H9 (cell line): Measurements from ENCODE around the gene RTP3. TPM values are rescaled to one million over a fixed set of nuclear protein-coding genes. Genes with fewer than 3 reads are reported as not detected.
"Not testable (repeated sequence)": the region's sequence is repeated elsewhere in the genome, so short reads cannot be mapped to it uniquely, and the experiment has no call there.

ENCODE experiments used
- DNase-seq: peaks from one replicate; pipeline ENCODE4 v3.0.0-alpha.2; 2017
- H2AFZ ChIP-seq: one replicate; pipeline ENCODE4 v1.6.1; 2013; ENCODE audit warnings: mild to moderate bottlenecking, low read length, control low read depth, moderate library complexity
- H2AK5ac ChIP-seq: 2 replicates; pipeline ENCODE4 v1.6.1; 2013; ENCODE audit warnings: low read length, control low read depth, mixed read lengths; ENCODE audit not compliant: insufficient read length
- H2BK120ac ChIP-seq: one replicate; pipeline ENCODE4 v1.6.1; 2013; ENCODE audit warnings: low read depth, mild to moderate bottlenecking, low read length, control low read depth, inconsistent platforms; ENCODE audit not compliant: poor library complexity, severe bottlenecking
- H2BK12ac ChIP-seq: 2 replicates; pipeline ENCODE4 v1.6.1; 2013; ENCODE audit warnings: low read length, control low read depth, mixed read lengths, low read depth; ENCODE audit not compliant: insufficient read length
- H2BK15ac ChIP-seq: 2 replicates; pipeline ENCODE4 v1.6.1; 2013; ENCODE audit warnings: low read depth, low read length, control low read depth
- H2BK20ac ChIP-seq: one replicate; pipeline ENCODE4 v1.6.1; 2013; ENCODE audit warnings: low read depth, mild to moderate bottlenecking, low read length, control low read depth, inconsistent platforms; ENCODE audit not compliant: poor library complexity, severe bottlenecking
- H2BK5ac ChIP-seq: 2 replicates; pipeline ENCODE4 v1.6.1; 2013; ENCODE audit warnings: low read length, control low read depth, mixed read lengths; ENCODE audit not compliant: insufficient read length
- H3K14ac ChIP-seq: 2 replicates; pipeline ENCODE4 v1.6.1; 2013; ENCODE audit warnings: low read length, control low read depth; ENCODE audit not compliant: insufficient read depth
- H3K18ac ChIP-seq: 2 replicates; pipeline ENCODE4 v1.6.1; 2013; ENCODE audit warnings: low read depth, mild to moderate bottlenecking, mixed read lengths, low read length, control low read depth; ENCODE audit not compliant: insufficient read length
- H3K23ac ChIP-seq: 2 replicates; pipeline ENCODE4 v1.6.1; 2013; ENCODE audit warnings: low read length, control low read depth, mixed read lengths, low read depth; ENCODE audit not compliant: insufficient read length
- H3K23me2 ChIP-seq: 2 replicates; pipeline ENCODE4 v1.6.1; 2013; ENCODE audit warnings: low read depth, mild to moderate bottlenecking, mixed read lengths, low read length, control low read depth; ENCODE audit not compliant: insufficient read length, poor library complexity, severe bottlenecking
- H3K27ac ChIP-seq: 2 replicates; pipeline ENCODE4 v1.5.1; 2013; ENCODE audit warnings: low read length, control low read depth, mixed read lengths, low read depth; ENCODE audit not compliant: insufficient read length
- H3K27me3 ChIP-seq: 2 replicates; pipeline ENCODE4 v1.6.1; 2013; ENCODE audit warnings: low read length, control low read depth, inconsistent platforms; ENCODE audit not compliant: insufficient read depth
- H3K4ac ChIP-seq: 2 replicates; pipeline ENCODE4 v1.6.1; 2013; ENCODE audit warnings: low read depth, mild to moderate bottlenecking, control low read depth, inconsistent platforms, low read length, moderate library complexity
- H3K4me1 ChIP-seq: 2 replicates; pipeline ENCODE4 v1.6.1; 2013; ENCODE audit warnings: low read length, control low read depth, inconsistent platforms; ENCODE audit not compliant: insufficient read depth
- H3K4me2 ChIP-seq: 2 replicates; pipeline ENCODE4 v1.6.1; 2013; ENCODE audit warnings: low read length, control low read depth, mixed read lengths; ENCODE audit not compliant: insufficient read length, insufficient read depth
- H3K56ac ChIP-seq: 2 replicates; pipeline ENCODE4 v1.6.1; 2013; ENCODE audit warnings: low read depth, mild to moderate bottlenecking, mixed read lengths, low read length, control low read depth; ENCODE audit not compliant: insufficient read length
- H3K79me1 ChIP-seq: 2 replicates; pipeline ENCODE4 v1.6.1; 2013; ENCODE audit warnings: low read depth, mild to moderate bottlenecking, moderate library complexity, low read length, control low read depth, inconsistent platforms; ENCODE audit not compliant: insufficient read depth, poor library complexity, severe bottlenecking
- H3K79me2 ChIP-seq: 2 replicates; pipeline ENCODE4 v1.6.1; 2013; ENCODE audit warnings: low read length, control low read depth, inconsistent platforms; ENCODE audit not compliant: insufficient read depth
- H3K9ac ChIP-seq: 2 replicates; pipeline ENCODE4 v1.6.1; 2013; ENCODE audit warnings: low read length, control low read depth, mixed read lengths; ENCODE audit not compliant: insufficient read length; ENCODE audit errors: extremely low read depth
- H3K9me3 ChIP-seq: one replicate; pipeline ENCODE4 v1.6.1; 2013; ENCODE audit warnings: low read depth, low read length, inconsistent platforms; ENCODE audit not compliant: control insufficient read depth
- H3T11ph ChIP-seq: one replicate; pipeline ENCODE4 v1.6.1; 2013; ENCODE audit warnings: mild to moderate bottlenecking, low read length, control low read depth, inconsistent platforms
- H4K20me1 ChIP-seq: one replicate; pipeline ENCODE4 v1.6.1; 2013; ENCODE audit not compliant: control insufficient read depth, insufficient read length, insufficient read depth
- H4K5ac ChIP-seq: 2 replicates; pipeline ENCODE4 v1.6.1; 2013; ENCODE audit warnings: low read depth, mild to moderate bottlenecking, mixed read lengths, low read length, control low read depth; ENCODE audit not compliant: insufficient read length
- H4K8ac ChIP-seq: replicated peaks from 2 replicates; pipeline ENCODE4 v1.6.1; 2013; ENCODE audit warnings: low read length, control low read depth, mixed read lengths, low read depth; ENCODE audit not compliant: insufficient read length
- H4K91ac ChIP-seq: 2 replicates; pipeline ENCODE4 v1.6.1; 2013; ENCODE audit warnings: low read depth, mild to moderate bottlenecking, moderate library complexity, mixed read lengths, low read length, control low read depth; ENCODE audit not compliant: insufficient read length
- H3K27ac Mint-ChIP-seq, 3 experiments: 2 replicates in 2 of 3; 3 replicates in 1 of 3; pipeline ENCODE4 v1.8.0; 2020 to 2021; ENCODE audit warnings: mixed read lengths in 3 of 3, mild to moderate bottlenecking in 1 of 3, moderate library complexity in 1 of 3
- H3K27me3 Mint-ChIP-seq: 2 replicates; pipeline ENCODE4 v1.8.0; 2021; ENCODE audit warnings: low read depth, mild to moderate bottlenecking, moderate library complexity, mixed read lengths
- H3K36me3 Mint-ChIP-seq, 3 experiments: 2 replicates in 2 of 3; 3 replicates in 1 of 3; pipeline ENCODE4 v1.8.0; 2020 to 2021; ENCODE audit warnings: low read depth in 3 of 3, mixed read lengths in 3 of 3; ENCODE audit not compliant: insufficient read depth in 1 of 3
- H3K4me1 Mint-ChIP-seq, 2 experiments: 2 replicates each; pipeline ENCODE4 v1.8.0; 2020; ENCODE audit warnings: mixed read lengths in 2 of 2
- H3K4me3 Mint-ChIP-seq, 2 experiments: 2 replicates in 1 of 2; 3 replicates in 1 of 2; pipeline ENCODE4 v1.8.0; 2020 to 2021; ENCODE audit warnings: mild to moderate bottlenecking in 2 of 2, mixed read lengths in 2 of 2, moderate library complexity in 1 of 2
- H3K9me3 Mint-ChIP-seq, 2 experiments: 2 replicates in 1 of 2; 3 replicates in 1 of 2; pipeline ENCODE4 v1.8.0; 2020; ENCODE audit warnings: mild to moderate bottlenecking in 2 of 2, mixed read lengths in 2 of 2, moderate library complexity in 1 of 2
- WGBS: extraction: QIAGEN DNeasy Blood & Tissue Kit; methylation state at CpG from one replicate; pipeline ENCODE4 v1.1.7; 2013; ENCODE audit warnings: missing lambda C conversion rate, low lambda C conversion rate, mixed read lengths; ENCODE audit not compliant: insufficient read length; ENCODE audit errors: extremely low coverage; 5-methylcytosine and 5-hydroxymethylcytosine counted together
- total RNA-seq: library from RNA; stranded (reverse); gene quantifications from 2 replicates; pipeline ENCODE4 v1.2.1, GENCODE V29; 2021
- TF ChIP-seq, protein P1 (sequence below): fragments of 200-600 bp; sonication (generic); conservative IDR thresholded peaks from 3 replicates; pipeline ENCODE4 v1.8.0; 2021; ENCODE audit warnings: antibody characterized with exemption, mild to moderate bottlenecking

The RTP3 gene
- total RNA-seq, 1 experiment from 2014 or later, result not detected

DNA sequence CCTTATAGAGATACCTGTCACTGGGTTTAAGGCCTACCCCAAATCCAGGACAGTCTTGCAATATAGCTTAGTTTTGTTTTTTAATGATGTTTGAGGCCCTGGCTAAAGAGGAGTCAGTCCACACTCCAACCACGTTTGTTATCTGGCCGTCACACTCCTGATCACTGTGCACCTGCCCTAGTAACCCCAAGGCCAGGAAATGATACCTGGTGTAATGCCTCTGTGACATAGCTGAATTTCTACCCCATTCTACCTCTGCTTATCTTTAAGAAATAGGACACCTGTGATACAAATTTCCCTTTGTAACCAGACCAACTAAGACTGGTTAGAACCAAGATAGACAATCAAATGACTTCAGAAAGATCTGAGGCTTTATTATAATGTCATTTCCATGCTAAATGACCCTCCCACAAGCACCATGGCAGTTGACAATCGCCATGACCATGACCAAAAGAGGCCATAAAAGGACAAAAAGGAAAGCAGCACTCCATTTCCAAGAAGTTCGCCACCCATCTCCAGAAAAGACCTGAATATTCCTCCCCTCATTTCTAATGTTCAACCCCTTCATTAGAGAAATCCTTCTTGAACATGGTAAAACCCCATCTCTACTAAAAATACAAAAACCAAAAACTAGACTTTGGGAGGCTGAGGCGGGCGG is 4.8 kb upstream of the RTP3 start:
- no peak for DNase-seq
- no peak overlapping the region for H3K14ac ChIP-seq
- H2AK5ac ChIP-seq, result no peak overlapping the region
- no peak overlapping the region for H3K27ac ChIP-seq
- no peak overlapping the region for H2BK120ac ChIP-seq
- H2BK12ac ChIP-seq, result no peak overlapping the region
- no peak overlapping the region for H4K5ac ChIP-seq
- H3K9ac ChIP-seq, result no peak overlapping the region
- no peak overlapping the region for H4K8ac ChIP-seq
- H3K23me2 ChIP-seq, result no peaks in the 10 kb centered on the region
- H3K4me1 Mint-ChIP-seq, result peaks cover 36 to 39% of the 10 kb centered on the region in 2 experiments
- H3T11ph ChIP-seq, result no peak overlapping the region
- no peaks in the 10 kb centered on the region for H4K20me1 ChIP-seq
- no peak overlapping the region for H3K4me2 ChIP-seq
- H2BK5ac ChIP-seq, result no peak overlapping the region
- WGBS, result no CpG with 5 or more reads among the region's 6 CpGs
- no peak overlapping the region for H4K91ac ChIP-seq
- H3K18ac ChIP-seq, result no peak overlapping the region
- H3K4me3 Mint-ChIP-seq, result no peak overlapping the region; a peak in 1 of 5 replicates
- peaks cover 7% of the 10 kb centered on the region; the same call in 1 of the 2 replicates for H3K27me3 Mint-ChIP-seq
- peaks cover 8 to 16% (median 10%) of the 10 kb centered on the region in 3 experiments for H3K36me3 Mint-ChIP-seq
- no peaks in the 10 kb centered on the region for H3K79me2 ChIP-seq
- H3K4ac ChIP-seq, result no peak overlapping the region
- TF ChIP-seq, protein P1, sequence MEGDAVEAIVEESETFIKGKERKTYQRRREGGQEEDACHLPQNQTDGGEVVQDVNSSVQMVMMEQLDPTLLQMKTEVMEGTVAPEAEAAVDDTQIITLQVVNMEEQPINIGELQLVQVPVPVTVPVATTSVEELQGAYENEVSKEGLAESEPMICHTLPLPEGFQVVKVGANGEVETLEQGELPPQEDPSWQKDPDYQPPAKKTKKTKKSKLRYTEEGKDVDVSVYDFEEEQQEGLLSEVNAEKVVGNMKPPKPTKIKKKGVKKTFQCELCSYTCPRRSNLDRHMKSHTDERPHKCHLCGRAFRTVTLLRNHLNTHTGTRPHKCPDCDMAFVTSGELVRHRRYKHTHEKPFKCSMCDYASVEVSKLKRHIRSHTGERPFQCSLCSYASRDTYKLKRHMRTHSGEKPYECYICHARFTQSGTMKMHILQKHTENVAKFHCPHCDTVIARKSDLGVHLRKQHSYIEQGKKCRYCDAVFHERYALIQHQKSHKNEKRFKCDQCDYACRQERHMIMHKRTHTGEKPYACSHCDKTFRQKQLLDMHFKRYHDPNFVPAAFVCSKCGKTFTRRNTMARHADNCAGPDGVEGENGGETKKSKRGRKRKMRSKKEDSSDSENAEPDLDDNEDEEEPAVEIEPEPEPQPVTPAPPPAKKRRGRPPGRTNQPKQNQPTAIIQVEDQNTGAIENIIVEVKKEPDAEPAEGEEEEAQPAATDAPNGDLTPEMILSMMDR, result no peak
- peaks cover 14 to 15% of the 10 kb centered on the region in 2 experiments for H3K9me3 Mint-ChIP-seq
- no peak overlapping the region; a peak in 1 of 7 replicates for H3K27ac Mint-ChIP-seq
- H3K27me3 ChIP-seq, result no peaks in the 10 kb centered on the region; the same call in 1 of the 2 replicates
- H2BK20ac ChIP-seq, result no peak overlapping the region
- no peaks in the 10 kb centered on the region for H3K79me1 ChIP-seq
- no peak overlapping the region for H2AFZ ChIP-seq
- H3K23ac ChIP-seq, result no peak overlapping the region
- H2BK15ac ChIP-seq, result no peak overlapping the region
- no peaks in the 10 kb centered on the region; the same call in 1 of the 2 replicates for H3K4me1 ChIP-seq
- no peaks in the 10 kb centered on the region for H3K9me3 ChIP-seq
- no peak overlapping the region for H3K56ac ChIP-seq

DNA sequence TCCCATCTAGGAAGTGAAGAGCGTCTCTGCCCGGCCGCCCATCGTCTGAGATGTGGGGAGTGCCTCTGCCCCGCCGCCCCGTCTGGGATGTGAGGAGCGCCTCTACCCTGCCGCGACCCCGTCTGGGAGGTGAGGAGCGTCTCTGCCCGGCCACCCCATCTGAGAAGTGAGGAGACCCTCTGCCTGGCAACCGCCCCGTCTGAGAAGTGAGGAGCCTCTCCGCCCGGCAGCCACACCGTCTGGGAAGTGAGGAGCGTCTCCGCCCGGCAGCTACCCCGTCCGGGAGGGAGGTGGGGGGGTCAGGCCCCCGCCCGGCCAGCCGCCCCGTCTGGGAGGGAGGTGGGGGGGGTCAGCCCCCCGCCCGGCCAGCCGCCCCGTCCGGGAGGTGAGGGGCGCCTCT is 3.3 kb upstream of the RTP3 start:
- not testable (repeated sequence) for H3K79me1 ChIP-seq, H3T11ph ChIP-seq, H3K4me2 ChIP-seq, H2BK12ac ChIP-seq, H2AFZ ChIP-seq, H4K91ac ChIP-seq, H4K8ac ChIP-seq, H3K27me3 Mint-ChIP-seq, DNase-seq, H3K9me3 ChIP-seq, H3K9ac ChIP-seq, H4K5ac ChIP-seq, H4K20me1 ChIP-seq, H2BK15ac ChIP-seq, H3K18ac ChIP-seq, H2BK20ac ChIP-seq, H2AK5ac ChIP-seq, H2BK120ac ChIP-seq, H3K56ac ChIP-seq, H3K27ac Mint-ChIP-seq, H3K23ac ChIP-seq, H3K79me2 ChIP-seq, H3K23me2 ChIP-seq, H3K4me3 Mint-ChIP-seq, H3K4me1 ChIP-seq, H2BK5ac ChIP-seq, H3K27ac ChIP-seq, H3K4ac ChIP-seq, H3K14ac ChIP-seq, H3K27me3 ChIP-seq
- no CpG with 5 or more reads among the region's 33 CpGs for WGBS
- peaks cover 8 to 16% (median 10%) of the 10 kb centered on the region in 3 experiments for H3K36me3 Mint-ChIP-seq
- peaks cover 14 to 15% of the 10 kb centered on the region in 2 experiments for H3K9me3 Mint-ChIP-seq
- H3K4me1 Mint-ChIP-seq, result peaks cover 30 to 38% of the 10 kb centered on the region in 2 experiments
